ENCODE measurements around the gene PRPF31.

Gene PRPF31

GRCh38 chr19:54151362-54152035, 35.9 kb downstream of the PRPF31 start:
- no peak for TF ChIP-seq CTCF (IDR thresholded peaks at IDR 0.05; ENCODE audit: insufficient read depth, low read depth, low read length, missing control alignments)
- no peak for DNase-seq (ENCODE audit: low read depth)
- no peak overlapping the region for H3K4me3 ChIP-seq (ENCODE audit: low read length)

- H3K4me3 ChIP-seq (ENCODE audit: low read length): no peak overlapping the region
- no peak for DNase-seq (ENCODE audit: low read depth)
- TF ChIP-seq CTCF (IDR thresholded peaks at IDR 0.05; ENCODE audit: insufficient read depth, low read depth, low read length, missing control alignments): no peak
Measured at GRCh38 chr19:54152267-54152666, 36.7 kb downstream of the PRPF31 start.

GRCh38 chr19:54152878-54153524, 37.4 kb downstream of the PRPF31 start:
- no peak overlapping the region for H3K4me3 ChIP-seq (ENCODE audit: low read length)
- DNase-seq (ENCODE audit: low read depth): no peak
- TF ChIP-seq CTCF (IDR thresholded peaks at IDR 0.05; ENCODE audit: insufficient read depth, low read depth, low read length, missing control alignments): no peak

- no peak for DNase-seq (ENCODE audit: low read depth)
- no peak overlapping the region for H3K4me3 ChIP-seq (ENCODE audit: low read length)
- no peak for TF ChIP-seq CTCF (IDR thresholded peaks at IDR 0.05; ENCODE audit: insufficient read depth, low read depth, low read length, missing control alignments)
Measured at GRCh38 chr19:54153731-54154326, 38.3 kb downstream of the PRPF31 start.

- H3K4me3 ChIP-seq (ENCODE audit: low read length): no peak overlapping the region
- TF ChIP-seq CTCF (IDR thresholded peaks at IDR 0.05; ENCODE audit: insufficient read depth, low read depth, low read length, missing control alignments): no peak
- DNase-seq (ENCODE audit: low read depth): no peak
Measured at GRCh38 chr19:54154603-54155345, 39.2 kb downstream of the PRPF31 start.

- no peak for DNase-seq (ENCODE audit: low read depth)
- no peak overlapping the region for H3K4me3 ChIP-seq (ENCODE audit: low read length)
- TF ChIP-seq CTCF (IDR thresholded peaks at IDR 0.05; ENCODE audit: insufficient read depth, low read depth, low read length, missing control alignments): no peak
Measured at GRCh38 chr19:54155694-54156093, 40.1 kb downstream of the PRPF31 start.
